Measurements from ENCODE around the gene ARNT2.

ARNT2 gene

DNA sequence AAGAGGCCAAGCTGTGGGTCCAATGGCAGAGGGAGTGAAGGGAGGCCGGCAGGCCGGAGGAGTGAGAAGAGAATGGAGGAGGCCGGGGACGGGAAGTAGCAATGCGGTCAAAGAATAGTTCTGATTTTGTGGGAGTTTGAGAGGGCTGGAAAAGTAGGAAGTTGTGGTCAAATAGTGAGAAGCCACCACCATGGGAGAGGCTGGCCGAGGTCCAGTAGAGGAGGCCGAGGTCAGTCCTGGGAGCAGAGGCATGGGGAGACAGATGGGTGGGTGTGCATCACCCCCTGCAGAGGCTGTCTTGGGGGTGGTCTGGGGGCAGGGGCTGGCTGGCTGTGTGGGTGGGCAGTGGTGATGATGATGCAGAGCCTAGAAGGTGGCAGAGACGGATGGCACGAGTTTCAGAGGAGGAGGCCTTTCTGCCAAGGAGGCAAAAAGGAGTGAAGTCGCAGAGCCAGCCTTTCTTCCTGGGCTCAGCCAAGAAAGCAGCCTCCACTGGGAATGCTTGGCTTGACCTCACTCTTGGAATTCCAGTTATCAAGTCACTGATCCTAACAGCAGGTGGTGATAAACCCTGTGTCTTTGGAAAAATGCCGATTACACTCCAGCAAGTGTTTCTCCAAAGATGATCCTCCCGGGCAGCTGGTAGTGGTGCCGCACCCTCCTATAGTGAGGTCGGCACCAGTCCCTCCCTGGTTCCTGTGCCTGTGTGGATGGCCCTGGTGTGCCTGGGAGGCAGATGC, 57.3 kb downstream of the ARNT2 start:
- H3K4me3 ChIP-seq (replicated peaks; ENCODE audit: low read depth, low read length), result no peak overlapping the region
- DNase-seq (ENCODE audit: extremely low read depth, low read depth), result no peak
- TF ChIP-seq, protein P1, sequence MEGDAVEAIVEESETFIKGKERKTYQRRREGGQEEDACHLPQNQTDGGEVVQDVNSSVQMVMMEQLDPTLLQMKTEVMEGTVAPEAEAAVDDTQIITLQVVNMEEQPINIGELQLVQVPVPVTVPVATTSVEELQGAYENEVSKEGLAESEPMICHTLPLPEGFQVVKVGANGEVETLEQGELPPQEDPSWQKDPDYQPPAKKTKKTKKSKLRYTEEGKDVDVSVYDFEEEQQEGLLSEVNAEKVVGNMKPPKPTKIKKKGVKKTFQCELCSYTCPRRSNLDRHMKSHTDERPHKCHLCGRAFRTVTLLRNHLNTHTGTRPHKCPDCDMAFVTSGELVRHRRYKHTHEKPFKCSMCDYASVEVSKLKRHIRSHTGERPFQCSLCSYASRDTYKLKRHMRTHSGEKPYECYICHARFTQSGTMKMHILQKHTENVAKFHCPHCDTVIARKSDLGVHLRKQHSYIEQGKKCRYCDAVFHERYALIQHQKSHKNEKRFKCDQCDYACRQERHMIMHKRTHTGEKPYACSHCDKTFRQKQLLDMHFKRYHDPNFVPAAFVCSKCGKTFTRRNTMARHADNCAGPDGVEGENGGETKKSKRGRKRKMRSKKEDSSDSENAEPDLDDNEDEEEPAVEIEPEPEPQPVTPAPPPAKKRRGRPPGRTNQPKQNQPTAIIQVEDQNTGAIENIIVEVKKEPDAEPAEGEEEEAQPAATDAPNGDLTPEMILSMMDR (IDR thresholded peaks at IDR 0.05; ENCODE audit: low read depth, low read length, missing control alignments), result no peak

DNA sequence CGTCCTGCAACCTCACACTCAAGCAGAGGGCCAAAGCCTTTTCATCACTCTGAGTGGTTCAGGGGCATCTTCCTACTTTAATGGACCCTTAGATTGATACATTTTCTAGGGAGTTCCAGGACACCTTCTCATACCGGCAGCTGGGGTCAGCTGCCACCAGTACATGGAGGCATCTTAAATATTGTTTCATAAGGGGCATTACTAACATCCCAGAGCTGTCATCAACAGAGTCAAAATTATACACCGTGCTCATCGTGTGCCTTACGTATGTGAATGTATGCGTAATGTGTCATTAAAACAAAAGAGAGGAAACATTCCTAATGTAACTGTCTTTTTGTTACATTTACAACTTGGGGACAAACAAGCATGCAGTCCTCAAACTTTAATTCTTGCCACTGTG, 57.9 kb downstream of the ARNT2 start:
- no peak overlapping the region for H3K4me3 ChIP-seq (replicated peaks; ENCODE audit: low read depth, low read length)
- no peak for DNase-seq (ENCODE audit: extremely low read depth, low read depth)
- TF ChIP-seq, protein P1 (IDR thresholded peaks at IDR 0.05; ENCODE audit: low read depth, low read length, missing control alignments), result no peak

DNA sequence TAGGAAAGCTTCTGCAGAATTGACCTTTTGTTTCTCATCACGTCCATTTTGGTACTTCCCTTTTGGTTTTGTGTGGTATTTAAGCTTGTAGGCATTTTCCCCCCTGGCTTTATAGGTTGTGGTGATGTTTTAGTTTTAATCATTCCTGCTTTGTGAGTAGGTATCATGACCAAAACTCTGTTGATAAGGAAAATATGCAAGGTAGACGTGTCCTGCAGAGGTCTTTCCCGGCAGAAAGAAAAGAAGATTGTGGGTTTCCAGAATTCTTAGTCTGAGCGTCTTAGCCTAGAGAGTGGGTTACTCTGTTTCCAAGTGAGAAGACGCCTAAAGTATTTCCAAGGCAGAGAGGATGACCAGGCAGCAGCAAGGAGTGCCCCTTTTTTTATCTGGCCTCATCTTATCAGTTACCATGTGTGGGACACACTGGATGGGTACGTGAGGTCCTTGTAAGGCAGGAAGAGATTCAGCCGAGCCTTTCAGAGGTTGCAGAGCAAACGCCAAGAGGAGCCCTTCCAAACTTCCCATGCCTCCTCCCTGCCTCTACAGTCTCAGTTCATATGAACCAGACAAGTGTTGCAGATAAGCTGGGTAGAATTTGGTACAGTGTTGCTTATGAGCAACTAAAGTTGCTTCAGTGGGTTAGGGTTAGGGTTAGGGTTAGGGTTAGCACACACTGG, 58.8 kb downstream of the ARNT2 start:
- TF ChIP-seq, protein P1 (IDR thresholded peaks at IDR 0.05; ENCODE audit: low read depth, low read length, missing control alignments), result no peak
- H3K4me3 ChIP-seq (replicated peaks; ENCODE audit: low read depth, low read length), result no peak overlapping the region
- no peak for DNase-seq (ENCODE audit: extremely low read depth, low read depth)

DNA sequence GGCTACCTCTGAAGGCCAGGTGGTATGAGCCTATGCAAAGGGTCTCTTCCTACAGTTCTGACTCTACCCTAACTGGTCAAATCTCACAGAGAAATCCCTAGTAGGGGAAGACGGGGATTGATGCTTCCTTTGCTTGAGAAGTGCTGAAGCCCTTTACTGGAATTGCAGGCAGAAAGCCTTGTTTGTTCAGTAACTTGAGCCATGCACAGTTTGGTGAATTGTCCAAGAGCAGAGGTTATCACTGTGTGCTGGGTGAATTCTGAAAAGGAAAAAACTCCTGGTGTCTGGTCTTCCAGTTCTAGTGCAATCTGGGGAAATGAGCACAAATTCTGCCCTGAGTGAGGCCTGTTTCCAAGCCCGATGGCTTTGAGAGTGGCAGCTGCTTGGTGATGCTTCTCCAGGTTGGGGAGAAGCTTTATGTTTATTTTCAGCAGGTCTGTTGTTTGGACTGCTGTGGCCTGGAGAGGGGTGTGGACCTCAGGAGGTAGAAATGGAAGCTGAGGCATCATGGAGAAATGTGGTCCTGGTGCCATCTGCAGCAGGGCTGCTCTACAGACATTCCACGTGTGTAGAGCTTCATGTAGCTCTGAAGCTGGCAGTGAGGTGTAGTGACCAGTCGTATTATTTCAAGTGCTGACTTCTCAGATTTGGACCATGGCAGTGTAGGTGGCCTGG, 60.9 kb downstream of the ARNT2 start:
- H3K4me3 ChIP-seq (replicated peaks; ENCODE audit: low read depth, low read length), result no peak overlapping the region

DNA sequence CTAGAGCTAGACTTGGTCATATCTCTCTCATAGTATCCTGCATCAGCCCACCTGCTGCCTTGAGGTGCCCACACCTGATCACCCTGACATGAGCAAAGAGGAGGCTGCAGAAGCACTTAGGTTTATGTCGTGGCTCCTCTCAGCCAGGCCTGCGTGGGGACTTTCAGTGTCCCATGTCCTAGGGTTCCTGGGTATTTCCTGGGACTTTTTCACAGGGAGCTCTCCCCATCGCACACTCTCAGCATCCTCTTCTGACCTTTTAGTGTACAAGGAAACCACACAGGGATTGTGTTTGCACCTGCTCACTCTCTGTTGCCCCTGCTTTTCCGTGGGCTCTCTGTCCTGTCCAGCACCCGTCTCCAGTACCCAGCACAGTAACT, 61.4 kb downstream of the ARNT2 start:
- TF ChIP-seq, protein P1 (IDR thresholded peaks at IDR 0.05; ENCODE audit: low read depth, low read length, missing control alignments), result no peak
- H3K4me3 ChIP-seq (replicated peaks; ENCODE audit: low read depth, low read length), result no peak overlapping the region
- DNase-seq (ENCODE audit: extremely low read depth, low read depth), result no peak

More for the DNA sequence above, 60.9 kb downstream of the ARNT2 start:
- DNase-seq (ENCODE audit: extremely low read depth, low read depth), result no peak
- TF ChIP-seq, protein P1 (IDR thresholded peaks at IDR 0.05; ENCODE audit: low read depth, low read length, missing control alignments), result no peak

DNA sequence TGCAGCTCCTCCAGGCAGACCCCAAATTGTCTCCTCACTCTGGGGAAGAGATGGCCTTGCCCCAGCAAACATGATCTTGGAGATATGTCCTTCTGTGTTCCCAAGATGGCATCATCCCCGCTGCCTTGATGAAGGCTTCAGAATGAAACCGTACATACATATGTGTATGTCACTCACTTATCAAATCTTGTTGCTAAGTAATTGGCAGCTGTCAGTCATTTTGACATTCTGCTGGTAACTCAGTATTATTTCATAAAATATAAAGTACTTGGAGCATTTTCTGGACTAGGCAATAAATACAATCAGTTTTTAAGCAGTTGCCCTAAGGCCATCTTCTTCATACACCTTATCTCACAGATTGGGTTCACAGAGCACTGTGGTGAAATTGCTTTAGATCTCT, 62.4 kb downstream of the ARNT2 start:
- DNase-seq (ENCODE audit: extremely low read depth, low read depth), result no peak
- TF ChIP-seq, protein P1 (IDR thresholded peaks at IDR 0.05; ENCODE audit: low read depth, low read length, missing control alignments), result no peak
- no peak overlapping the region for H3K4me3 ChIP-seq (replicated peaks; ENCODE audit: low read depth, low read length)

Data from HFF-Myc (cell line).